K562 (cell line): ENCODE measurements around the gene ABHD16A. TPM values are rescaled to one million over a fixed set of nuclear protein-coding genes. Genes with fewer than 3 reads are reported as not detected.

Experiments used
- ARID3A ChIP-seq: IDR thresholded peaks from 2 replicates; pipeline ENCODE4 v1.6.1; 2012; ENCODE audit warnings: low read depth, low read length, improper control_type of control experiment, borderline replicate concordance
- CSDE1 ChIP-seq, 2 experiments: fragments of 450-650 bp; IDR thresholded peaks; 2 replicates each; pipeline ENCODE4 v1.6.1; 2016; ENCODE audit warnings: mild to moderate bottlenecking in 1 of 2
- ELF1 ChIP-seq: fragments of 200-800 bp; sonication (Bioruptor generic); IDR thresholded peaks from 2 replicates; pipeline ENCODE4 v1.6.1; 2016; ENCODE audit warnings: missing genetic modification characterization, missing compliant biosample characterization
- EP400 ChIP-seq: fragments of 450-650 bp; IDR thresholded peaks from 2 replicates; pipeline ENCODE4 v1.6.1; 2017; ENCODE audit warnings: antibody characterized with exemption, mild to moderate bottlenecking, moderate library complexity
- EZH2 ChIP-seq: IDR thresholded peaks from 2 replicates; pipeline ENCODE4 v1.6.1; 2012; ENCODE audit warnings: low read depth, mild to moderate bottlenecking, inconsistent platforms, low read length, borderline replicate concordance
- FUS ChIP-seq: fragments of 200-400 bp; formaldehyde crosslinking; optimal IDR thresholded peaks from 2 replicates; pipeline ENCODE3; 2017; ENCODE audit warnings: low read depth, low read length
- GTF2E2 ChIP-seq: fragments of 200-800 bp; sonication (Bioruptor generic); IDR thresholded peaks from 2 replicates; pipeline ENCODE4 v1.6.1; 2016; ENCODE audit warnings: missing genetic modification characterization, missing compliant biosample characterization
- MBD1 ChIP-seq: fragments of 250-450 bp; sonication (Bioruptor Pico); IDR thresholded peaks from 2 replicates; pipeline ENCODE4 v1.8.0; 2022; ENCODE audit warnings: inconsistent platforms
- MCM2 ChIP-seq: fragments of 450-650 bp; IDR thresholded peaks from 2 replicates; pipeline ENCODE4 v1.6.1; 2017; ENCODE audit warnings: low read depth, mild to moderate bottlenecking
- MED1 ChIP-seq: sonication (generic); formaldehyde crosslinking; IDR thresholded peaks from 2 replicates; pipeline ENCODE4 v1.8.1; 2023; ENCODE audit warnings: missing genetic modification reagents, borderline replicate concordance
- NCOA2 ChIP-seq, 2 experiments: fragments of 450-650 bp; IDR thresholded peaks; 2 replicates each; pipeline ENCODE4 v1.6.1; 2018; ENCODE audit warnings: mild to moderate bottlenecking in 2 of 2, moderate library complexity in 1 of 2; ENCODE audit not compliant: partially characterized antibody in 2 of 2
- NONO ChIP-seq, 2 experiments: fragments of 200-400 bp in 1 of 2; fragments of 450-650 bp in 1 of 2; formaldehyde crosslinking in 1 of 2; IDR thresholded peaks; 2 replicates each; pipeline ENCODE4 v1.6.1; 2017; ENCODE audit warnings: low read depth in 2 of 2, mild to moderate bottlenecking in 2 of 2, moderate library complexity in 2 of 2, low read length in 1 of 2
- NR1H2 ChIP-seq: sonication (generic); formaldehyde crosslinking; IDR thresholded peaks from 2 replicates; pipeline ENCODE4 v1.4.0; 2020; ENCODE audit warnings: mild to moderate bottlenecking, missing genetic modification reagents
- RNF2 ChIP-seq: sonication (generic); IDR thresholded peaks from 2 replicates; pipeline ENCODE4 v1.6.1; 2016
- ZBTB1 ChIP-seq: sonication (generic); formaldehyde crosslinking; IDR thresholded peaks from 2 replicates; pipeline ENCODE4 v1.8.1; 2023; ENCODE audit warnings: missing genetic modification reagents, low read depth, mild to moderate bottlenecking, borderline replicate concordance
- ZNF407 ChIP-seq: fragments of 450-650 bp; IDR thresholded peaks from 2 replicates; pipeline ENCODE4 v1.6.1; 2016; ENCODE audit warnings: low read depth
- polyA plus RNA-seq, 8 experiments: library from polyadenylated mRNA; depleted of rRNA in 4 of 8; stranded (reverse) in 5 of 8; unstranded in 3 of 8; fragments of >200 nt; fragmentation: Nextera tagmentation in 2 of 8; fragmentation: Illumina TruSeq in 1 of 8; extraction: Ambion mirVana in 2 of 8; extraction: Trizol in 1 of 8; gene quantifications; 2 replicates each; pipeline versions ENCODE4 v1.2.1 to v1.2.3, GENCODE V29; 2011 to 2014; ENCODE audit warnings: inconsistent platforms in 1 of 8, missing spikeins in 1 of 8
- total RNA-seq, 7 experiments: library from RNA; depleted of rRNA in 6 of 7; stranded (reverse); fragments of >200 nt in 6 of 7; fragmentation: Illumina TruSeq in 2 of 7; extraction: Trizol in 2 of 7; gene quantifications; 2 replicates each; pipeline versions ENCODE4 v1.2.1 to v1.2.3, GENCODE V29; 2011 to 2021; ENCODE audit warnings: low replicate concordance in 1 of 7

The ABHD16A gene
- total and polyA plus RNA-seq, 9 of the 15 experiments (the other 6 are each of a cell fraction or from before 2014, with no cell fraction given): 25.8 to 120 (median 81.6) TPM

GRCh38 chr6:31680226-31681134 is 22.6 kb downstream of the ABHD16A start, which contains the start of gene LY6G5C (continued):
- TF ChIP-seq ZNF407: no peak
- no peak for TF ChIP-seq MCM2
- TF ChIP-seq MBD1 (CRISPR knock-in tag): no peak
- no peak for TF ChIP-seq EZH2
- 0 out of 4 replicates have a peak, but pooled peaks of 1 of the 2 experiments have one; percentile 11 for TF ChIP-seq NONO (IDR thresholded peaks at IDR 0.05; ENCODE audit: low read depth in 2 of 2, low read length in 1 of 2)
- peak; percentile 66 for TF ChIP-seq ELF1 (tag)
- TF ChIP-seq ZBTB1 (CRISPR knock-in tag): no peak
- TF ChIP-seq RNF2: no peak
- TF ChIP-seq CSDE1 (IDR thresholded peaks at IDR 0.05): no peak
- no peak for TF ChIP-seq NCOA2 (IDR thresholded peaks at IDR 0.05; ENCODE audit: partially characterized antibody in 2 of 2)
- 0 out of 2 replicates have a peak, but pooled peaks have one; percentile 41 for TF ChIP-seq ARID3A
- TF ChIP-seq FUS: no peak
- peak; percentile 35; the same call in 1 of the 2 replicates for TF ChIP-seq NR1H2 (CRISPR knock-in tag)
- no peak for TF ChIP-seq GTF2E2 (tag)
- no peak for TF ChIP-seq EP400
- no peak for TF ChIP-seq MED1
